GM18526 (cell line): ENCODE data around the gene TNFRSF25.

Experiments used
- POLR2A ChIP-seq: IDR thresholded peaks from 3 replicates; pipeline ENCODE4 v1.6.1; 2011; ENCODE audit not compliant: insufficient read length; ENCODE audit errors: extremely low read depth

Gene TNFRSF25, protein sequence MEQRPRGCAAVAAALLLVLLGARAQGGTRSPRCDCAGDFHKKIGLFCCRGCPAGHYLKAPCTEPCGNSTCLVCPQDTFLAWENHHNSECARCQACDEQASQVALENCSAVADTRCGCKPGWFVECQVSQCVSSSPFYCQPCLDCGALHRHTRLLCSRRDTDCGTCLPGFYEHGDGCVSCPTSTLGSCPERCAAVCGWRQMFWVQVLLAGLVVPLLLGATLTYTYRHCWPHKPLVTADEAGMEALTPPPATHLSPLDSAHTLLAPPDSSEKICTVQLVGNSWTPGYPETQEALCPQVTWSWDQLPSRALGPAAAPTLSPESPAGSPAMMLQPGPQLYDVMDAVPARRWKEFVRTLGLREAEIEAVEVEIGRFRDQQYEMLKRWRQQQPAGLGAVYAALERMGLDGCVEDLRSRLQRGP

GRCh38 chr1:6466023-6466422 lies at the start of gene TNFRSF25:
Gene TNFRSF25, minus strand, starts transcription at chr1:6466173. Its CDS starts 66 bp downstream, at chr1:6466107.
- TF ChIP-seq POLR2A, result no peak

- no peak for TF ChIP-seq POLR2A
Observed at GRCh38 chr1:6515771-6516170, 49.8 kb upstream of the TNFRSF25 start.

DNA sequence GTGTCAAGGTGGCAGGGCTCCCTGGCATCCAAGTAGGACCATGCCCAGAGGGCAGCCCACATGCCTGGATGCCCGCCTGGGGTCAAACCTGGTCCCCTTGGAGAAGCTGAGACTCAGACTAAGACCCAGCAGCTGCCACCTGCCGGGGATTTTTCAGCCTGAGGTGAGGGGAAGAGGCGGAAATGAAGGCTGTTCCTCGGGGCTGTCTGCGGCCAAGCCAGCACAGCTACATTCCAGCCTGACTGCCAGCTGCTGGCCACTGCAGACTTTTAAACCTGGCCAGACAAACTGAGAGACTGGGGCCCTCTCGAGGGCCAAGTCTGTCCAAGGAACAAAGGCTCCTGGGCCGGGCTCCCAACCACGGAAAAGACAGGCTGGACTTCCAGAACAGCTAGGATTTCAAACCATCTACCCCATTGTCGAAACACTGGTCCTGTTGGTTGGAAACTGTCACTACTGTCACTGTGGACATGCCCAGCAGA lies 47.4 kb upstream of the TNFRSF25 start:
- no peak for TF ChIP-seq POLR2A

- no peak for TF ChIP-seq POLR2A
Observed at GRCh38 chr1:6512908-6513280, 46.9 kb upstream of the TNFRSF25 start.

DNA sequence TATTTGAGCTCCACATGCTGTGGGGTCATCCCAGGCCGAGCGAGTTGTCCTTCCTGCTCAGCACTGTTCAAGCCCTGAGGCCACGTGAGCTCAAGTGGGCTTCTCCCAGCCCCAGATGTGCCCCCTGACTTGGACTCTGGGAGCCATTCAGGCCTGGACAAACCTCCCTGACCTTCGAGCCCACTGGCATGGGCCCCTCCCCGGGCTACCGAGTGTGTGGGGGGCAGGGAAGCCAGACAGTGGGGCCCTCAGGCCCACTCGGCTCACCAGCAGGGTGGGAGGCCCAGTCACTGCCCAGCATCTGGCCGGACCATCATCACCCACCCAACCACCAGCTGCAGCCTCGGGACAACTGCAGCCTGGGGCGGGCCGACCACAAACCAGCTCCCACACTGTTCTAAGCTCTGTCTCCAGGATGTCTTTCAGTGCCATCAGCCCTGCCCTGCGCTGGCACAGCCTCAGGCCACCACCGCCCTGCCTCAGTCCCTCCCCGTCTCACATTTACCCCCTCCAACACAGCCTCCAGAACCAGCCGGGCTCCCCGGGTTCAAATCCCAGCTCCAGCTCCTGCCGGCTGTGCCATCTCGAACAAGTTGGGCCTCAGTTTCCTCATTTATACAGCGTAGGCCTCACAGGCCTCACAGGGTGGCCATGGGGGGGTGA lies 46.4 kb upstream of the TNFRSF25 start:
- no peak for TF ChIP-seq POLR2A

DNA sequence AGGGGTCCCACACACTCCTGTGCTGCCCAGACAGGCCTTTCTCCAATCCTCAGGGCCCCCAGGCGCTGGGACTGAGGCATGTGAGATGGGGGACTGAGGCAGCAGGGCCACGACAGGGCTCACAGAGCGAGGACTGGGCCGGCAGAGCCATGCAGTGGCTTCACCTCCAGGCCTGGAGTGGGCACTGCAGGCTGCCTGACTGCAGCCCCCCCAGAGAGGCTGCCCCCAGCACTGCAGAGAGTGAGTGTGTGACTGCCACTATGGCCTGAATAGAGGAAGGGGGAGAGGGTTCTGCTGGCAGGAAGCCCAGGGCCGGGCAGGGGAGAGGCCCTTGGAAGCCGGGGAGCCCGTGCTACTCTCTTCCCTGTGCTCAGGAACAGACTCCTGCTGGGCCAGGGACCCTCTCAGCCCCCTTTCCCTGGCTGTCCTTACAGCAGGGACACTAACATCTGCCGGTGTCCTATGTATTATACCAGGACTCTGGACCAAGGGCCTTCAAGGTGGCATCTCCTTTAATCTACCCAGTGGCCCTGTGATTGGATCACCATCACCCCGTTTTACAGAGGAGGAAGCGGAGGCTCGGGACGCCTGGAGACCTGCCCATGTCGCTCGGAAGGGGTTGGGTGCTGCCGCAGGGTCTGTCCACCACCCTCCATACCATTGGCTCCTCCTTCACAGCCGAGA lies 45.7 kb upstream of the TNFRSF25 start:
- TF ChIP-seq POLR2A, result no peak

- no peak for TF ChIP-seq POLR2A
Observed at GRCh38 chr1:6511056-6511455, 45.1 kb upstream of the TNFRSF25 start.

DNA sequence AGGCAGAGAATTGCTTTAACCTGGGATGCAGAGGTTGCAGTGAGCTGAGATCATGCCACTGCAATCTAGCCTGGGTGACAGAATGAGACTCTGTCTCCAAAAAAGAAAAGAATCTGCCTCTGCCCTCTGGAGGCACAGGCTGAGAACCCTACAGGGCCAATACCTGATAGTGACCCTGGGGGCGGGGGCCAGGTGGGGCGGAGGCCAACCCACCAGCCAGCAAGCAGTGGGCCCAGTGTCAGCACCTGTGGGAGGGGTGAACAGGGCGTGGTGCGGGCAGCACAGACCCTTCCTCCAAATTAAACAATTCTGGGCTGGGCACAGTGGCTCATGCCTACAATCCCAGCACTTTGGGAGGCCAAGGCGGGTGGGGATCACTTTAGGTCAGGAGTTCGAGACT lies 44.5 kb upstream of the TNFRSF25 start:
- TF ChIP-seq POLR2A, result no peak

GRCh38 chr1:6509919-6510291 lies 43.9 kb upstream of the TNFRSF25 start:
- TF ChIP-seq POLR2A, result no peak

- no peak for TF ChIP-seq POLR2A
Observed at GRCh38 chr1:6509220-6509918, 43.4 kb upstream of the TNFRSF25 start.

- TF ChIP-seq POLR2A, result no peak
Observed at GRCh38 chr1:6508816-6509189, 42.8 kb upstream of the TNFRSF25 start.

DNA sequence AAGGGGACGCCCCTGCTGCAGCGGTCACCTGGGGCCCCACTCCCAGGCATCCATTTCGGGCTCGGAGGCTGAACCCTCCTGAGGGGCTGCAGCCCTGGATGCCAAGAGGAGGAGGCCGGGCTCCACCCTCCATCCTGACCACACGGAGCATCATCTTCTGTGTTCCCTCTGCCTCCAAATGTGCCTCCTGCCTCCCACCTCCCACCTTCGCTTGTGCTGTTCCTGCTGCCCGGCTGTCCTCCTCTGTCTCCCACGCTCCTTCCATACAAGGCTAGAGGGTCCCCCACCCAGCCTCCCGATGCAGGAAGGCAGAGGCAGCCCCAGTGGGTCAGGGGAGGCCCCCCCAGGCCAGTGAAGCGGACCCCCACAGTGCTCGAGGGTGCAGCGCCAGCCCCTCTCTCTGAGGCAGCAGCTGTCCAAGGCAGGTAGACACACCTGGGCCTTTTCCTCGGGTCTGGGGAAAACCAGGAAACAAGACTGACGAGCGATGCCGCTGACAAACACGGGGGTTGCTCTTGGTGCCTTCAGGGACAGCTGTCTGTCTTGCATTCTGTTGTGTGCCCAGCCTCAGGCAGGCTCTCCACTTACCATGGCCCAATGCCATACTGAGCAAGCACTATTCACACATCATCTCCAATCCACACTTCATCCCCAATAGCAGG lies 42.3 kb upstream of the TNFRSF25 start:
- TF ChIP-seq POLR2A, result no peak

DNA sequence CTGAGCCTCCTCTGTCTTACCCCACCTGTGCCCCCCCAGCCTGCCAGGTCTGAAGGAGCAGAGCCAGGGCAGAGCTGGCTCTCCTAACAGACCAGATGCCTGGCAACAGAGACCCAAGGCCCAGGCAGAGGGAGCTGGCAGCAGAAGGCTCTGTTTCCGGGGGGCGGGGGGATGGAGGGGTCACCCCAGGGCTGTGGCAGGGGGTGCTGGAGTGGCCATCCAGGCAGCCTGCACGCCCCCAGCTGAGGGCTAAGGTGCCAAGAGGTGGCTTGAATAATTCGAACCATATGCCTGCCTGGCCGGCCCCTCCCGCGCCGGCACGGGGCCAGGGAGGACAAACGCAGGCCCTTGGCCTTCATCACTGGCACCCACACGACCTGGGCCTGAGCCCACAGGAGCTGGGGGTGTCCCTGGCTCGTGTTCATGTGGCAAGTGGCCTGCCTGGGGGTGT lies 41.5 kb upstream of the TNFRSF25 start:
- no peak for TF ChIP-seq POLR2A

GRCh38 chr1:6507037-6507428 lies 41.1 kb upstream of the TNFRSF25 start:
- TF ChIP-seq POLR2A, result no peak
